ENCODE data around the gene MYH14.

MYH14 gene

DNA sequence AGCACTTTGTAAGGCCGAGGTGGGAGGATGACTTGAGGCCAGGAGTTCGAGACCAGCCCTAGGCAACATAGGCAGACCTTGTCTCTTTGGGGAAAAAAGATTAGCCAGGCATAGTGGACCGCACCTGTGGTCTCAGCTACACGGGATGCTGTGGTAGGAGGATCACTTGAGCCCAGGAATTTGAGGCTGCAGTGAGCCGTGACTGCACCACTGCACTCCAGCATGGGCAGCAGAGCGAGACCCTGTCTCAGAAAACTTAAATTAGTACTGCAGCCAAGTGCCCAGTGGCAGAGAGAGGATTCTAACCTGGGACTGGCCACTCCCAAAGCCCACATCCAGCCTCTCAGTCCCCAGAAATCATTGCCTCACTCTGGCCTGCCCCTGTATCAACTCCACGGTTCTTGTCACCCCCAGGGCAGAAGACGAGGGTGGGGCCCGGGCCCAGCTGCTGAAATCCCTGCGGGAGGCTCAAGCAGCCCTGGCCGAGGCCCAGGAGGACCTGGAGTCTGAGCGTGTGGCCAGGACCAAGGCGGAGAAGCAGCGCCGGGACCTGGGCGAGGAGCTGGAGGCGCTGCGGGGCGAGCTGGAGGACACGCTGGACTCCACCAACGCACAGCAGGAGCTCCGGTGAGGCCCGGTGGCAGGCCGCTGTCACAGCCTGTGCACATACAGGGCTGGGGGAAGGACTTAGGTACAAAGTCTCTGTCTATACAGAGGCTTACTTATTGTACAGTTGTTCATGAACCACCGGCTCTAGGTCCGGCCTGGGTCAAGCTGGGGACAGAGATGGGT is 72.4 kb downstream of the MYH14 start:
- in situ Hi-C loops (cut with HindIII; ENCODE audit: low pct_ligation_motif_present, low pct_unique_long_range_greater_than_20kb, low sequenced_read_pairs) = no loop called here
- DNase-seq = no peak

DNA sequence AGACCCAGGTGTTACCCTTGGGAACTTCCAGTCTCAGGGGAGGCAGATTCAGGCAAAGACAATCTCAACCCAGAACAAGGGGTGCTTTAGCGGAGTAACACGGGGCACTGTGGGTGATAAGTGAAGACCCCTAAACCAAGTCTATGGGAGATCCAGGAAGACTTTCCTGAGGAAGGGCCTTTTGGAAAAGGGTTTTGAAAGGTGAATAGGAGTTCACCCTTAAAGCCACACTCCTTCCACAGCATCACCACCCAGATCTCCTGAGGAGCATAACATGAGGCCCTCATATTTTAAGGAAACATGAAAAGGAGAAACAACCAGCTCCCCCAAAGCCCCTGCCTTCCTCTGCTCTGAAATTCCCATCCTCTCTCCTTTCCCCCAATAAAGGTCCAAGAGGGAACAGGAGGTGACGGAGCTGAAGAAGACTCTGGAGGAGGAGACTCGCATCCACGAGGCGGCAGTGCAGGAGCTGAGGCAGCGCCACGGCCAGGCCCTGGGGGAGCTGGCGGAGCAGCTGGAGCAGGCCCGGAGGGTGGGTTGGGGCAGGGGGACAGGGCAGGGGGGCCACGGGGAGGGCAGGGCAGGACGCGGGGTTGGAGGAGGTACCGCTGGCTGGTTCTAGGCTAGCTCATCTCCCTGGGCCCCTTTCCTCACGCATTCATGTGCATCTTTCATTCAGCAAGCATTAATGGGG is 73.1 kb downstream of the MYH14 start:
- in situ Hi-C loops (cut with HindIII; ENCODE audit: low pct_ligation_motif_present, low pct_unique_long_range_greater_than_20kb, low sequenced_read_pairs) = no loop called here
- no peak for DNase-seq

DNA sequence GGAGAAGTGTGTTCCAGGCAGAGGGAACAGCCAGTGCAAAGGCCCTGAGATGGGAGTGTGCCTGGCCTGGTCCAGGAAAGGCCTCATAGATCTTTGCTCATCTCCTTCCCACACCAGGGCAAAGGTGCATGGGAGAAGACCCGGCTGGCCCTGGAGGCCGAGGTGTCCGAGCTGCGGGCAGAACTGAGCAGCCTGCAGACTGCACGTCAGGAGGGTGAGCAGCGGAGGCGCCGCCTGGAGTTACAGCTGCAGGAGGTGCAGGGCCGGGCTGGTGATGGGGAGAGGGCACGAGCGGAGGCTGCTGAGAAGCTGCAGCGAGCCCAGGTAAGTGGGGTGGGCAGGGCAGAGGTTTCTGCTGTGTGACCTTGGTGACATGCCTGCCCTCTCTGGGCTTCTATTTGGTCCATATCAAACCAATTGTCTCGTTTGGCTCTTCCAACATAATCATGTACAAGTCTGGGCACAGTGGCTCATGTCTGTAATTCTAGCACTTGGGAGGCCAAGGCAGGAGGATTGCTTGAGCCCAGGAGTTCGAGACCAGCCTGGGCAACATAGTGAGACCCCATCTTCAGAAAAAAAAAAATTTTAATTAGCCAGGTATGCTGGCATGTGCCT is 74.7 kb downstream of the MYH14 start:
- in situ Hi-C loops (cut with HindIII; ENCODE audit: low pct_ligation_motif_present, low pct_unique_long_range_greater_than_20kb, low sequenced_read_pairs) = no loop called here
- no peak for DNase-seq

DNA sequence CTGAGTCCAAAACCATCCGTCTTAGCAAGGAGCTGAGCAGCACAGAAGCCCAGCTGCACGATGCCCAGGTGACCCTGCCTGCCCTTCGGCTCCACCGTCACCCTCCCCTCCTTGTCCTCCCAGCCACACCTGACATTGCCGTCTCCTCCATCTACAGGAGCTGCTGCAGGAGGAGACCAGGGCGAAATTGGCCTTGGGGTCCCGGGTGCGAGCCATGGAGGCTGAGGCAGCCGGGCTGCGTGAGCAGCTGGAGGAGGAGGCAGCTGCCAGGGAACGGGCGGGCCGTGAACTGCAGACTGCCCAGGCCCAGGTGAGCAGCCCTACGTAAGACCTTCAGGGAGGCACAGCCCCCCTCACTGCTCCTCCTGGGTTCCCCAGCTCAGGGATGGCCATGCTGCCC is 76.7 kb downstream of the MYH14 start:
- in situ Hi-C loops (cut with HindIII; ENCODE audit: low pct_ligation_motif_present, low pct_unique_long_range_greater_than_20kb, low sequenced_read_pairs) = no loop called here
- no peak for DNase-seq

DNA sequence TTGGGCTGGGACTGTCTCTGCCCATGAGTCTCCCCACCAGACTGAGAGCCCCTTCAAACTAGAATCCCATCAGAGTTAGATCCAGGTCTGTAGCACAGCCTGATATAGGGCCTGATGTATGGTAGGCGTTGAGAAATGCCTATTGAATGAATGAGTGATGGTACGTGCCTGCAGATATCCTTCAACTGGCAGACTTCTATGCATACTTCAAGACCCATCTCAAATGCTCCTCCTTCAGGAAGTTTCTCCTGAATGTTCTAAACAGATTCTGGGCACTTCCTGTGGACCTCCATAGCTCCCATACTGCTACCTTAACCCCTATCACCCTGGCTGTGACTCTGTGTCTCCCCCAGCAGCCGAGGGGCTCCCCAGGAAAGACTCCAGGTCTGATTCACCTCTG is 77.6 kb downstream of the MYH14 start:
- DNase-seq = no peak
- in situ Hi-C loops (cut with HindIII; ENCODE audit: low pct_ligation_motif_present, low pct_unique_long_range_greater_than_20kb, low sequenced_read_pairs) = no loop called here

DNA sequence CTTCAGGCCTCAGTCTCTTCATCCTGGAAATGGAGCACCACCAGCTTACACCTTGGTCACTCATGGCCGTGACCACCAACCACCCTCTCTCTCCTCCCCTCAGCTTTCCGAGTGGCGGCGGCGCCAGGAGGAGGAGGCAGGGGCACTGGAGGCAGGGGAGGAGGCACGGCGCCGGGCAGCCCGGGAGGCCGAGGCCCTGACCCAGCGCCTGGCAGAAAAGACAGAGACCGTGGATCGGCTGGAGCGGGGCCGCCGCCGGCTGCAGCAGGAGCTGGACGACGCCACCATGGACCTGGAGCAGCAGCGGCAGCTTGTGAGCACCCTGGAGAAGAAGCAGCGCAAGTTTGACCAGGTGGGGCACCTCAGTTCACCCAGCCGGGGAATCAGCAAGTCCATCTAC is 78.1 kb downstream of the MYH14 start:
- DNase-seq = no peak
- in situ Hi-C loops (cut with HindIII; ENCODE audit: low pct_ligation_motif_present, low pct_unique_long_range_greater_than_20kb, low sequenced_read_pairs) = no loop called here

DNA sequence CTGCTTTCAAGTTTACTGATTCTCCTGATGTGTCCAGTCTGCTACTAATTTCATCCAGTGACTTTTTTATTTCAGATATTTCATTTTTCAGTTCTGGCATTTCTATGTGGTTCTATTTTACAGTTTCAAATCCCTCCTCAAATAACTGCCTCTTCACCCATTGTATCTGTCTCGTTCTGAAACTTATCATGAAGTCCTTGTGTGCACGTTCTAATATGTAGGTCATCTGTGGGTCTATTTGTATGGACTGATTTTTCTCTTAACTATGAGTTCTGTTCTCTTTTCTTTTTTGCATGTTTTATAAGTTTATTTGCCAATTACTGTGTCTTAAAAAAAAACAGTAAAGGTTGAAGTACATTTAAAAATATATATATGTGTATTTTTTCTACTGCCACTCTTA is 82.4 kb downstream of the MYH14 start:
- no peak for DNase-seq
- in situ Hi-C loops (cut with HindIII; ENCODE audit: low pct_ligation_motif_present, low pct_unique_long_range_greater_than_20kb, low sequenced_read_pairs) = no loop called here

DNA sequence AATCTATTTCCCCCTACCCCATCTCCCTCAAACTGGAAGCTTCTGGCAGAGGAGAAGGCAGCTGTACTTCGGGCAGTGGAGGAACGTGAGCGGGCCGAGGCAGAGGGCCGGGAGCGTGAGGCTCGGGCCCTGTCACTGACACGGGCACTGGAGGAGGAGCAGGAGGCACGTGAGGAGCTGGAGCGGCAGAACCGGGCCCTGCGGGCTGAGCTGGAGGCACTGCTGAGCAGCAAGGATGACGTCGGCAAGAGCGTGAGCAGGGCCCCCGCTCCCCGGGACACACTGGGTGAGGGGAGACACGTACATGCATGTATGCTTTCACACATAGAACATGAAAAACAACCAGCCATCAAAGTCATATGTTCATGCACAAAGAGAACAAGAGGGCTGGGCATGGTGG is 83.0 kb downstream of the MYH14 start:
- DNase-seq = no peak
- in situ Hi-C loops (cut with HindIII; ENCODE audit: low pct_ligation_motif_present, low pct_unique_long_range_greater_than_20kb, low sequenced_read_pairs) = no loop called here

DNA sequence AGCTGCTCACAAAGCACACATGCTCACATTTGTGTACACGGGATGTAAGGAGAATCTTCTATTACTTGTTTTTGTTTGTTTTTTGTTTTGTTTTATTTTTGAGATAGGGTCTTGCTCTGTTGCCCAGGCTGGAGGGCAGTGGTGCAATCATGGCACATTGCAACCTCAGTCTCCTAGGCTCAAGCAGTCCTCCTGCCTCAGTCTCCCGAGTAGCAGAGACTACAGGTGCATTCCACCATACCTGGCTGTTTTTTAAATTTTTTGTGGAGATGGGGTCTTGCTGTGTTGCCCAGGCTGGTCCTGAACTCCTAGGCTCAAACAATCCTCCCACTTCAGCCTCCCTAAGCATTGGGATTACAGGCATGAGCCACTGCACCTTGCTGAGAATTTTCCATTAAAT is 83.9 kb downstream of the MYH14 start:
- DNase-seq = no peak
- in situ Hi-C loops (cut with HindIII; ENCODE audit: low pct_ligation_motif_present, low pct_unique_long_range_greater_than_20kb, low sequenced_read_pairs) = no loop called here

DNA sequence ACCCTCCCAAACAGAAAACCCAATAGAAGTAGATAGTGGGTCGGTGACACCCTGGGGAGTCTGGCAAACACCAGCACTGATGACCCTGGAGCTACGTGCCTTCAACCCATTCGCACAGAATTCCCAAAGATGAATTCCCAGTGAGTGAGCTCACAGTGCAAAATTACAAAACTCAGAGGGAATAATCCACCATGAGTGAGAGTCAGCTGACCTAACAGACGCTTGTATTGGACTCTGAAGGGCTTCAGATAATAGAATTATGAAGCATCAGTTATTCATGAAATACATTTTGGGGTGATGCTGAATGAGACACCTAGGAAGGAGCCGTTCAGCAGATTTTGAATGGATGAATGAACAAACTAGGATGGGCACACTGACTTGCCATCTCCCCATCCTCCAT is 85.5 kb downstream of the MYH14 start:
- no peak for DNase-seq
- in situ Hi-C loops (cut with HindIII; ENCODE audit: low pct_ligation_motif_present, low pct_unique_long_range_greater_than_20kb, low sequenced_read_pairs) = no loop called here

DNA sequence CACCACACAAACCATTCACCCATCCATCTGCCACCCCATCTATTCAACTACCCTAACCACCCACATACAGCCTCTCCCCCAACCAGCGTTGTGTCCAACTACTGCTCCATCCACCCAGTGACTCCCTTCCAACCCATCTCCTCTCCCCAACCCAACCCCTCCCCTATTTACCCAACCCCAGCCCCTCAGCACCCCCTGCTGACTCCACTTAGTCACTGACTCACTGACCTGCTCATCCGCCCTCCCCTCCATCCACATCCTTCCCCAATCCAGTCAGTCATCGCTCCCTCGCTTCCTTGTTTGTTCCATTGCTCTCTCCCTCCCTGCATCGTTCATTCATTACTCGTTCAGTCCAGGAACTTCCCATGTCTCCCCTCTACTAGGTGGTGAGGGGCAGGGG is 86.6 kb downstream of the MYH14 start:
- no peak for DNase-seq
- in situ Hi-C loops (cut with HindIII; ENCODE audit: low pct_ligation_motif_present, low pct_unique_long_range_greater_than_20kb, low sequenced_read_pairs) = no loop called here

DNA sequence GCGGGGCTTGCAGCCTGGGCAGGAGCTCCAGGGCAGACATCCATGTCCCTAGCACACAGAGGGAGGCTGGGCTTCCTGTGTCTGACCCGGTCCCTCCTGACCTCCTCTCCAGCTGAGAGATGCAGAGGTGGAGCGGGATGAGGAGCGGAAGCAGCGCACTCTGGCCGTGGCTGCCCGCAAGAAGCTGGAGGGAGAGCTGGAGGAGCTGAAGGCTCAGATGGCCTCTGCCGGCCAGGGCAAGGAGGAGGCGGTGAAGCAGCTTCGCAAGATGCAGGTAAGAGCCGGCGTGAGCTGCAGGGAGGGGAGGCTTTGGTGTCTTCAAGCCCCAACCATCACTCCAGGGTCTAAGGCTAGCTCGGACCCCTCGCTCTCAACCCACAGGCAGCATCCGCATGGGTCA is 87.4 kb downstream of the MYH14 start:
- DNase-seq = no peak
- in situ Hi-C loops (cut with HindIII; ENCODE audit: low pct_ligation_motif_present, low pct_unique_long_range_greater_than_20kb, low sequenced_read_pairs) = no loop called here

DNA sequence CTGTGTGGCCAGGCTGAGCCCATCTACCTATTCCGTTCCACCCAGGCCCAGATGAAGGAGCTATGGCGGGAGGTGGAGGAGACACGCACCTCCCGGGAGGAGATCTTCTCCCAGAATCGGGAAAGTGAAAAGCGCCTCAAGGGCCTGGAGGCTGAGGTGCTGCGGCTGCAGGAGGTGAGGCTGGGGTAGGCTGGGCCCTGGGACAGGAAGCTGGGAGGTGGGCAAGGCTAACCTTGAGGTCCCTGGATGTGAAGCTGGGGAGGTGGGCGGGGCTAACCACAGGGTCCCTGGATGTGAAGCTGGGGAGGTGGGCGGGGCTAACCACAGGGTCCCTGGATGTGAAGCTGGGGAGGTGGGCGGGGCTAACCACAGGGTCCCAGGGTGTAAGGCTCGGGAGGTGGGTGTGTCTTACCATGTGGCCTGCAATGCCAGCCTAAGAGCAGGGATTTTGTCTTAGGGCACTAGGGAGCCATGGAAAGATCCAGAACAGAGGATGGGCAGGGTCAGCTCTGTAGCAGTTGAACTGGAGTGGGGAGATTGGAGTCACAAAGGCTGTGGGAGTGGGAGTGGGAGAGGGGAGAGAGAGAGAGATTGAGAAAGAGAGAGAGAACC is 88.9 kb downstream of the MYH14 start:
- DNase-seq = no peak
- in situ Hi-C loops (cut with HindIII; ENCODE audit: low pct_ligation_motif_present, low pct_unique_long_range_greater_than_20kb, low sequenced_read_pairs) = no loop called here

DNA sequence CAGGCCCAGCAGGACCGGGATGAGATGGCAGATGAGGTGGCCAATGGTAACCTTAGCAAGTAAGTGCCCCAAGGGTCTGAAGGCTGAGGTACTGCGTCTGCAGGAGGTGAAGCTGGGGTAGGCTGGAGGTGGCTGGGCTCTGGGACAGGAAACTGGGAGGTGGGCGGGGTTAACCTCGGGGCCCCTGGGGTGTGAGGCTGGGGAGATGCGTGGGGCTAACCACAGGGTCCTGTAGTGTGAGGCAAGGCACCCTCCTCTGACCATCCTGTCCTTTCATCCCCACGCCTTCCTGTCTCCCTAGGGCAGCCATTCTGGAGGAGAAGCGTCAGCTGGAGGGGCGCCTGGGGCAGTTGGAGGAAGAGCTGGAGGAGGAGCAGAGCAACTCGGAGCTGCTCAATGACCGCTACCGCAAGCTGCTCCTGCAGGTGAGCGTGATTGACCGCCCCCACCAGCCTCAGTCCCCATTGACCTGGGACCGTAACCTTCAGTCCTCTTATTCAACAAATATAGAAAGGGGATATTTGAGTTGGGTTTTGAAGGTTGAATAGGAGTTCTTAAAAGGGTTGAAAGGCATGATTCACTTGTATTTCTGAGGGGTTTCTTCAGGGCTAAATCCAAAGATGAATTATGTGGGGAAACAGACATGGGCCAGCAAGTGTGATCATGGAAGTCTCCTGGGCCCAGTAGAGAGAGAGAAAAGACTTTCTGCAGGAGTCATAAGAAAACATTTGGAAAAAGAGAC is 90.0 kb downstream of the MYH14 start:
- in situ Hi-C loops (cut with HindIII; ENCODE audit: low pct_ligation_motif_present, low pct_unique_long_range_greater_than_20kb, low sequenced_read_pairs) = no loop called here
- DNase-seq = no peak

DNA sequence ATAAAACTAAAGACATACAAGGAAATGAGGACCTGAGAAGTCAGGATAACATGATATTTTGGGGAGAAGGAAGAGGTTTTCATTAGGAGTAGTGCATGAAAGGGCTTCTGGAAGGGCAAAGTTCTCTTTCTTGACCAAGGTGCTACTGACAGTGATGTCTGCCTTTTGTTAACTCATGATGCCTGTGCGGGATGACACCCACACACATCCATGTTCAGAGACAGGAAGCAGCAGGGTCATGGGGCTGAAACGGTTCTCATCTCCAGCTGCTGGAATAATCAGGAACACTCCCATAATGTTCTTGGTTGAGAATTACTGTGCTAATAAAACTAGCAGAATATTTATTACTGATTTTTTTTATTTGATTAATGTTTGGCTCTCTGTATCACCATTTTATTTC is 96.6 kb downstream of the MYH14 start:
- DNase-seq = no peak
- in situ Hi-C loops (cut with HindIII; ENCODE audit: low pct_ligation_motif_present, low pct_unique_long_range_greater_than_20kb, low sequenced_read_pairs) = no loop called here

DNA sequence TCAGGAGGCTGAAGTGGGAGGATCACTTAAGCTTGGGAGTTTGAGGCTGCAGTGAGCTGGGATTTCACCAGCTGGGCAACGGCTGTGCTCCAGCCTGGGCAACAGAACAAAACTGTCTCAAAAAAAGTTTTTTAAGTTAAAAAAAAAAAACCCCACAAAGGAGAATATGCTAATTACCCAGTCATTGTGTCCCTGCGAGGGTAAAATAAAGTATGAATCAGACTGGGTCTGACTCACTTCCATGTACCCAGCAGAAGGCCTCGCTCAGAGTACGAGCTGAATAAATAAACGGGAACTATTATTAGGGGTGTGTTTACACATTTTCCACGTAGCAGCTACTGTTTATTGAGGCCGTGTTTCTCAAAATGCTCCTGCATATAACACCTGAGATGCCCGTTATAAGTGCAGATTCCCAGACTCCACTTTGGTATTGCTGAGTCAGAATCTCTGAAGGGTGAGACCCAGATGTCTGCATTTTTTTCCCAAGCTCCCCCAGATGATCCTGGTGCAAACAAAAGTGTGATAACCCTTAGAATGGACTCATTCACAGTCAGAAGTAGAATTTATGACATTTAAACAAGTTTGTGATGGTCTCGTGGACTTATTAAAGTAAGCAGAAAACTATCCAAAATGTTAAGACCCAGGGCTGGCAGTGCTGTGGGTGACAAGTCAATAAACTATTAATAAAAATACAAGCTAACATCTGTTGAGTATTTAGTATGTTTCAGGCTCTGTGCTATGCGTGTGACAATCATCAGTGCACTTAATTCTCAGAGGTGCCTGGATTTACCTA is 97.6 kb downstream of the MYH14 start:
- in situ Hi-C loops (cut with HindIII; ENCODE audit: low pct_ligation_motif_present, low pct_unique_long_range_greater_than_20kb, low sequenced_read_pairs) = no loop called here
- peak; percentile 16 for DNase-seq

DNA sequence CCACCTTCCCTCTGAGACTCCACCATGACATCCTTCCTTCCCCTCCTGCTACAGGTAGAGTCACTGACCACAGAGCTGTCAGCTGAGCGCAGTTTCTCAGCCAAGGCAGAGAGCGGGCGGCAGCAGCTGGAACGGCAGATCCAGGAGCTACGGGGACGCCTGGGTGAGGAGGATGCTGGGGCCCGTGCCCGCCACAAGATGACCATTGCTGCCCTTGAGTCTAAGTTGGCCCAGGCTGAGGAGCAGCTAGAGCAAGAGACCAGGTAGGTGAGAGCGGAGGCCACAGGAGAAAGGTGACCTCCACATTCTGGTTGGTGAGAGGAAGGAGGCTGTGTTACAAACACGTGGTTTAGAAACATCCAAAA is 98.2 kb downstream of the MYH14 start:
- in situ Hi-C loops (cut with HindIII; ENCODE audit: low pct_ligation_motif_present, low pct_unique_long_range_greater_than_20kb, low sequenced_read_pairs) = no loop called here

DNA sequence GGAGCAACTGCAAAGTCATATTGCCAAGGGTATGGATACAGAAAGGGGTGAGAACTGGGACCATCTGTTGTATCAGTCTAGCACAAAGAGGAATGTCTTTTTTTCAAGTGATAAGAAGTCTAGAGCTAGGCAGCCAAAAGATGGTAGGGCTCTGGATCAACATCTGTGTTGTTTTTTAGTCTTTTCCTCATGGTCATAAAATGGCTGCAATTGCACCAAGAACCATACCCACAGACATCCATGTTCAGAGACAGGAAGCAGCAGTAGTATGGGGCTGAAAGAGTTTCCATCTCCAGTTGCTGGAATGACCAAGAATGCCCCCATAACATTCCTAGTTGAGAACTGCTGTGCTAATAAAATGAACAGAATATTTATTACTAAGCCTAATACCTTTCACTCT is 100.1 kb downstream of the MYH14 start:
- in situ Hi-C loops (cut with HindIII; ENCODE audit: low pct_ligation_motif_present, low pct_unique_long_range_greater_than_20kb, low sequenced_read_pairs) = no loop called here
- no peak for DNase-seq

More for the DNA sequence above, 98.2 kb downstream of the MYH14 start:
- no peak for DNase-seq
